Measurements from ENCODE around the gene SUSD2.

GRCh38 chr22:24181996-24182899 lies 961 bp downstream of the SUSD2 start:
- TF ChIP-seq, protein P1, sequence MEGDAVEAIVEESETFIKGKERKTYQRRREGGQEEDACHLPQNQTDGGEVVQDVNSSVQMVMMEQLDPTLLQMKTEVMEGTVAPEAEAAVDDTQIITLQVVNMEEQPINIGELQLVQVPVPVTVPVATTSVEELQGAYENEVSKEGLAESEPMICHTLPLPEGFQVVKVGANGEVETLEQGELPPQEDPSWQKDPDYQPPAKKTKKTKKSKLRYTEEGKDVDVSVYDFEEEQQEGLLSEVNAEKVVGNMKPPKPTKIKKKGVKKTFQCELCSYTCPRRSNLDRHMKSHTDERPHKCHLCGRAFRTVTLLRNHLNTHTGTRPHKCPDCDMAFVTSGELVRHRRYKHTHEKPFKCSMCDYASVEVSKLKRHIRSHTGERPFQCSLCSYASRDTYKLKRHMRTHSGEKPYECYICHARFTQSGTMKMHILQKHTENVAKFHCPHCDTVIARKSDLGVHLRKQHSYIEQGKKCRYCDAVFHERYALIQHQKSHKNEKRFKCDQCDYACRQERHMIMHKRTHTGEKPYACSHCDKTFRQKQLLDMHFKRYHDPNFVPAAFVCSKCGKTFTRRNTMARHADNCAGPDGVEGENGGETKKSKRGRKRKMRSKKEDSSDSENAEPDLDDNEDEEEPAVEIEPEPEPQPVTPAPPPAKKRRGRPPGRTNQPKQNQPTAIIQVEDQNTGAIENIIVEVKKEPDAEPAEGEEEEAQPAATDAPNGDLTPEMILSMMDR (IDR thresholded peaks at IDR 0.05), result no peak
- TF ChIP-seq IRF2 (CRISPR knock-in tag; IDR thresholded peaks at IDR 0.05; ENCODE audit: borderline replicate concordance, low read depth) (no peak), ESRRA (CRISPR knock-in tag; IDR thresholded peaks at IDR 0.05; ENCODE audit: borderline replicate concordance) (no peak), ZNF138 (CRISPR knock-in tag; conservative IDR thresholded peaks at IDR 0.05) (no peak), E2F4 (CRISPR knock-in tag; IDR thresholded peaks at IDR 0.05; ENCODE audit: borderline replicate concordance, low read depth) (no peak), ZNF281 (CRISPR knock-in tag; IDR thresholded peaks at IDR 0.05) (no peak), GABPB1 (CRISPR knock-in tag; IDR thresholded peaks at IDR 0.05) (no peak), NR3C1 (CRISPR knock-in tag; conservative IDR thresholded peaks at IDR 0.05; ENCODE audit: low read depth) (no peak), TEAD4 (CRISPR knock-in tag; IDR thresholded peaks at IDR 0.05) (no peak), NFYB (CRISPR knock-in tag; conservative IDR thresholded peaks at IDR 0.05; ENCODE audit: low read depth) (no peak), ZNF396 (CRISPR knock-in tag; IDR thresholded peaks at IDR 0.05; ENCODE audit: borderline replicate concordance) (no peak), ZNF423 (CRISPR knock-in tag; IDR thresholded peaks at IDR 0.05) (no peak)
- TF ChIP-seq, protein P2, sequence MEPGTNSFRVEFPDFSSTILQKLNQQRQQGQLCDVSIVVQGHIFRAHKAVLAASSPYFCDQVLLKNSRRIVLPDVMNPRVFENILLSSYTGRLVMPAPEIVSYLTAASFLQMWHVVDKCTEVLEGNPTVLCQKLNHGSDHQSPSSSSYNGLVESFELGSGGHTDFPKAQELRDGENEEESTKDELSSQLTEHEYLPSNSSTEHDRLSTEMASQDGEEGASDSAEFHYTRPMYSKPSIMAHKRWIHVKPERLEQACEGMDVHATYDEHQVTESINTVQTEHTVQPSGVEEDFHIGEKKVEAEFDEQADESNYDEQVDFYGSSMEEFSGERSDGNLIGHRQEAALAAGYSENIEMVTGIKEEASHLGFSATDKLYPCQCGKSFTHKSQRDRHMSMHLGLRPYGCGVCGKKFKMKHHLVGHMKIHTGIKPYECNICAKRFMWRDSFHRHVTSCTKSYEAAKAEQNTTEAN (CRISPR knock-in tag; IDR thresholded peaks at IDR 0.05), result no peak

All from WTC11 (cell line).